Measurements from ENCODE around the gene NFATC2. TPM values are rescaled to one million over a fixed set of nuclear protein-coding genes. Genes with fewer than 3 reads are reported as not detected.

NFATC2 gene
- total RNA-seq, 4 donors from 2014 or later, result 8.8 to 15.6 (median 13.0) TPM

GRCh38 chr20:51388227-51388626 is 154.3 kb downstream of the NFATC2 start:
- no peak for DNase-seq (ENCODE audit: extremely low spot score)
- no peaks in the 10 kb centered on the region for H3K27me3 ChIP-seq
- H3K36me3 ChIP-seq, result peaks cover 0 to 16% (median 5%) of the 10 kb centered on the region in 4 donors
- no peak overlapping the region for H3K4me3 ChIP-seq
- no peak overlapping the region for H3K27ac ChIP-seq (replicated peaks in 1 of 4)
- intact Hi-C loops (cut with DNase I), result no loop called here
- H3K4me1 ChIP-seq, result peaks cover 8 to 22% (median 21%) of the 10 kb centered on the region in 4 donors
- TF ChIP-seq EP300 (IDR thresholded peaks at IDR 0.05) (no peak), CTCF (IDR thresholded peaks at IDR 0.05) (no peak), POLR2A (IDR thresholded peaks at IDR 0.05; ENCODE audit: low read depth) (no peak), POLR2AphosphoS5 (IDR thresholded peaks at IDR 0.05) (no peak)
- no peaks in the 10 kb centered on the region for H3K9me3 ChIP-seq

- WGBS, result 87% methylated on average over 9 of the region's 9 CpGs
- intact Hi-C loops (cut with DNase I), result no loop called here
- DNase-seq (ENCODE audit: extremely low spot score), result no peak
- Histone ChIP-seq H3K36me3 (peaks cover 0 to 16% (median 5%) of the 10 kb centered on the region in 4 donors), H3K4me3 (no peak overlapping the region), H3K4me1 (peaks cover 14 to 23% (median 18%) of the 10 kb centered on the region in 4 donors), H3K9me3 (no peaks in the 10 kb centered on the region), H3K27ac (replicated peaks in 1 of 4) (no peak overlapping the region), H3K27me3 (no peaks in the 10 kb centered on the region)
- TF ChIP-seq CTCF (IDR thresholded peaks at IDR 0.05) (no peak), POLR2AphosphoS5 (IDR thresholded peaks at IDR 0.05) (no peak), EP300 (IDR thresholded peaks at IDR 0.05) (no peak), POLR2A (IDR thresholded peaks at IDR 0.05; ENCODE audit: low read depth) (no peak)
These were observed 155.2 kb downstream of the NFATC2 start for GRCh38 chr20:51387125-51387875.

GRCh38 chr20:51386586-51386985 is 155.9 kb downstream of the NFATC2 start:
- H3K9me3 ChIP-seq, result no peaks in the 10 kb centered on the region
- 88% methylated on average over 4 of the region's 4 CpGs for WGBS
- H3K4me3 ChIP-seq, result no peak overlapping the region
- intact Hi-C loops (cut with DNase I), result no loop called here
- peaks cover 11 to 23% (median 18%) of the 10 kb centered on the region in 4 donors for H3K4me1 ChIP-seq
- no peak for TF ChIP-seq POLR2AphosphoS5 (IDR thresholded peaks at IDR 0.05)
- TF ChIP-seq CTCF (IDR thresholded peaks at IDR 0.05), result no peak
- no peak for TF ChIP-seq EP300 (IDR thresholded peaks at IDR 0.05)
- TF ChIP-seq POLR2A (IDR thresholded peaks at IDR 0.05; ENCODE audit: low read depth), result no peak
- no peaks in the 10 kb centered on the region for H3K27me3 ChIP-seq
- peaks cover 0 to 16% (median 5%) of the 10 kb centered on the region in 4 donors for H3K36me3 ChIP-seq
- DNase-seq (ENCODE audit: extremely low spot score), result no peak
- H3K27ac ChIP-seq (replicated peaks in 1 of 4), result no peak overlapping the region

- Histone ChIP-seq H3K27ac (replicated peaks in 1 of 4) (no peak overlapping the region), H3K4me3 (no peak overlapping the region), H3K9me3 (no peaks in the 10 kb centered on the region), H3K36me3 (peaks cover 0 to 12% (median 4%) of the 10 kb centered on the region in 4 donors), H3K4me1 (peaks cover 11 to 23% (median 18%) of the 10 kb centered on the region in 4 donors), H3K27me3 (no peaks in the 10 kb centered on the region)
- 92% methylated on average over 7 of the region's 7 CpGs for WGBS
- no peak for DNase-seq (ENCODE audit: extremely low spot score)
- intact Hi-C loops (cut with DNase I), result no loop called here
- TF ChIP-seq POLR2AphosphoS5 (IDR thresholded peaks at IDR 0.05) (no peak), CTCF (IDR thresholded peaks at IDR 0.05) (peak; percentile 37 to 57 (median 44))
These were observed 156.6 kb downstream of the NFATC2 start for GRCh38 chr20:51385646-51386530.

Data from esophagus muscularis mucosa (tissue), 4 donors.